ENCODE measurements around the gene DYNLL2. TPM values are rescaled to one million over a fixed set of nuclear protein-coding genes. Genes with fewer than 3 reads are reported as not detected.

The DYNLL2 gene
- total and polyA plus RNA-seq, 9 of the 15 experiments (the other 6 are each of a cell fraction or from before 2014, with no cell fraction given), result 1.8 to 24.5 (median 13.0) TPM

GRCh38 chr17:58084317-58084981 is 1.2 kb downstream of the DYNLL2 start (continued):
- TF ChIP-seq ZNF699 (CRISPR knock-in tag; IDR thresholded peaks at IDR 0.05; ENCODE audit: insufficient replicate concordance) (no peak), FOXA3 (CRISPR knock-in tag; conservative IDR thresholded peaks at IDR 0.05 in 1 of 2, IDR thresholded peaks at IDR 0.05 in 1 of 2) (0 out of 4 replicates have a peak, but pooled peaks of 1 of the 2 experiments have one; percentile 16), SIN3A (IDR thresholded peaks at IDR 0.05; ENCODE audit: borderline replicate concordance in 2 of 2, control insufficient read depth in 1 of 2, low read depth in 2 of 2, low read length in 2 of 2) (peak in 1 of 2 experiments; percentile 65; a peak in 1 of 4 replicates), ATF7 (IDR thresholded peaks at IDR 0.05) (0 out of 2 replicates have a peak, but pooled peaks have one; percentile 22), DNMT1 (IDR thresholded peaks at IDR 0.05) (no peak), NELFE (IDR thresholded peaks at IDR 0.05; ENCODE audit: insufficient read depth, insufficient read length) (no peak), SMARCE1 (IDR thresholded peaks at IDR 0.05) (0 out of 2 replicates have a peak, but pooled peaks have one; percentile 26), SP1 (CRISPR knock-in tag; IDR thresholded peaks at IDR 0.05) (0 out of 2 replicates have a peak, but pooled peaks have one; percentile 27), RAD21 (CRISPR knock-in tag; conservative IDR thresholded peaks at IDR 0.05 in 1 of 2, IDR thresholded peaks at IDR 0.05 in 1 of 2) (peak; percentile 9 to 26; a peak in 2 of 4 replicates), FOXK2 (conservative IDR thresholded peaks at IDR 0.05 in 1 of 2, IDR thresholded peaks at IDR 0.05 in 1 of 2; ENCODE audit: low read depth in 2 of 2) (peak; percentile 74 to 80), HDAC2 (IDR thresholded peaks at IDR 0.05) (no peak), ASH1L (IDR thresholded peaks at IDR 0.05; ENCODE audit: borderline replicate concordance, low read depth, partially characterized antibody) (no peak), NFIC (IDR thresholded peaks at IDR 0.05) (no peak), BCL6 (CRISPR knock-in tag; IDR thresholded peaks at IDR 0.05) (no peak), FOSL1 (tag; conservative IDR thresholded peaks at IDR 0.05) (no peak), ZNF57 (CRISPR knock-in tag; IDR thresholded peaks at IDR 0.05) (no peak), ZNF444 (CRISPR knock-in tag; IDR thresholded peaks at IDR 0.05) (no peak), SMAD4 (CRISPR knock-in tag; conservative IDR thresholded peaks at IDR 0.05) (no peak), EHMT2 (IDR thresholded peaks at IDR 0.05) (peak; percentile 70; the same call in 1 of the 2 replicates), CHCHD3 (CRISPR knock-in tag; IDR thresholded peaks at IDR 0.05) (no peak), YY1 (IDR thresholded peaks at IDR 0.05; ENCODE audit: borderline replicate concordance in 1 of 3, control insufficient read depth in 1 of 3, extremely low read depth in 1 of 3, insufficient read depth in 3 of 3, insufficient read length in 1 of 3, insufficient replicate concordance in 2 of 3, low read depth in 1 of 3, low read length in 2 of 3) (peak in 2 of 3 experiments; percentile 36 to 66), KLF10 (CRISPR knock-in tag; IDR thresholded peaks at IDR 0.05) (no peak), NR2C2 (CRISPR knock-in tag; IDR thresholded peaks at IDR 0.05) (no peak), NR2C2 (tag; IDR thresholded peaks at IDR 0.05) (no peak)
- TF ChIP-seq, protein P1, sequence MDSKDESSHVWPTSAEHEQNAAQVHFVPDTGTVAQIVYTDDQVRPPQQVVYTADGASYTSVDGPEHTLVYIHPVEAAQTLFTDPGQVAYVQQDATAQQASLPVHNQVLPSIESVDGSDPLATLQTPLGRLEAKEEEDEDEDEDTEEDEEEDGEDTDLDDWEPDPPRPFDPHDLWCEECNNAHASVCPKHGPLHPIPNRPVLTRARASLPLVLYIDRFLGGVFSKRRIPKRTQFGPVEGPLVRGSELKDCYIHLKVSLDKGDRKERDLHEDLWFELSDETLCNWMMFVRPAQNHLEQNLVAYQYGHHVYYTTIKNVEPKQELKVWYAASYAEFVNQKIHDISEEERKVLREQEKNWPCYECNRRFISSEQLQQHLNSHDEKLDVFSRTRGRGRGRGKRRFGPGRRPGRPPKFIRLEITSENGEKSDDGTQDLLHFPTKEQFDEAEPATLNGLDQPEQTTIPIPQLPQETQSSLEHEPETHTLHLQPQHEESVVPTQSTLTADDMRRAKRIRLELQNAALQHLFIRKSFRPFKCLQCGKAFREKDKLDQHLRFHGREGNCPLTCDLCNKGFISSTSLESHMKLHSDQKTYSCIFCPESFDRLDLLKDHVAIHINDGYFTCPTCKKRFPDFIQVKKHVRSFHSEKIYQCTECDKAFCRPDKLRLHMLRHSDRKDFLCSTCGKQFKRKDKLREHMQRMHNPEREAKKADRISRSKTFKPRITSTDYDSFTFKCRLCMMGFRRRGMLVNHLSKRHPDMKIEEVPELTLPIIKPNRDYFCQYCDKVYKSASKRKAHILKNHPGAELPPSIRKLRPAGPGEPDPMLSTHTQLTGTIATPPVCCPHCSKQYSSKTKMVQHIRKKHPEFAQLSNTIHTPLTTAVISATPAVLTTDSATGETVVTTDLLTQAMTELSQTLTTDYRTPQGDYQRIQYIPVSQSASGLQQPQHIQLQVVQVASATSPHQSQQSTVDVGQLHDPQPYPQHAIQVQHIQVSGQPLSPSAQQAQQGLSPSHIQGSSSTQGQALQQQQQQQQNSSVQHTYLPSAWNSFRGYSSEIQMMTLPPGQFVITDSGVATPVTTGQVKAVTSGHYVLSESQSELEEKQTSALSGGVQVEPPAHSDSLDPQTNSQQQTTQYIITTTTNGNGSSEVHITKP (IDR thresholded peaks at IDR 0.05; ENCODE audit: partially characterized antibody), result peak; percentile 22
